ENCODE measurements around the gene OR51T1. TPM values are rescaled to one million over a fixed set of nuclear protein-coding genes. Genes with fewer than 3 reads are reported as not detected.

The OR51T1 gene, protein sequence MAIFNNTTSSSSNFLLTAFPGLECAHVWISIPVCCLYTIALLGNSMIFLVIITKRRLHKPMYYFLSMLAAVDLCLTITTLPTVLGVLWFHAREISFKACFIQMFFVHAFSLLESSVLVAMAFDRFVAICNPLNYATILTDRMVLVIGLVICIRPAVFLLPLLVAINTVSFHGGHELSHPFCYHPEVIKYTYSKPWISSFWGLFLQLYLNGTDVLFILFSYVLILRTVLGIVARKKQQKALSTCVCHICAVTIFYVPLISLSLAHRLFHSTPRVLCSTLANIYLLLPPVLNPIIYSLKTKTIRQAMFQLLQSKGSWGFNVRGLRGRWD
- not detected in 5 replicates for total RNA-seq (2022; extraction: Qiagen RNA extraction; ENCODE audit: low read depth)

GRCh38 chr11:4881860-4882500 lies at the start of gene OR51T1:
TSS of gene OR51T1 (plus strand) at chr11:4881900. CDS start at chr11:4881900, 0 bp downstream.

GRCh38 chr11:4848908-4849532 lies 32.7 kb upstream of the OR51T1 start, which contains the start of gene OR51S1:
TSS of gene OR51S1 (minus strand) at chr11:4849208. CDS start at chr11:4849208, 0 bp downstream.

GRCh38 chr11:4903484-4903883 lies 21.8 kb downstream of the OR51T1 start, which contains the start of gene OR51A7:
TSS of gene OR51A7 (plus strand) at chr11:4903783. CDS start at chr11:4907370, 3,587 bp downstream.

GRCh38 chr11:4919250-4919649 lies 37.5 kb downstream of the OR51T1 start, which contains the start of gene OR51G2:
TSS of gene OR51G2 (minus strand) at chr11:4919350. CDS start at chr11:4915663, 3,687 bp downstream.

GRCh38 chr11:4924239-4924638 lies 42.5 kb downstream of the OR51T1 start, which contains the start of gene OR51G1:
TSS of gene OR51G1 (minus strand) at chr11:4924339. CDS start at chr11:4924339, 0 bp downstream.

Other genes starting within 250 kb of the OR51T1 start
- not detected in 5 replicates for gene OR51D1, start 244.4 kb upstream of the OR51T1 start, total RNA-seq (2022; extraction: Qiagen RNA extraction; ENCODE audit: low read depth)
- not detected in 5 replicates for gene OR51E1, start 237.9 kb upstream of the OR51T1 start, total RNA-seq (2022; extraction: Qiagen RNA extraction; ENCODE audit: low read depth)
- not detected in 5 replicates for gene OR51E2, start 184.0 kb upstream of the OR51T1 start, total RNA-seq (2022; extraction: Qiagen RNA extraction; ENCODE audit: low read depth)
- not detected in 5 replicates for gene MMP26, start 177.1 kb upstream of the OR51T1 start, total RNA-seq (2022; extraction: Qiagen RNA extraction; ENCODE audit: low read depth)
- not detected in 5 replicates for gene OR51F1, start 112.0 kb upstream of the OR51T1 start, total RNA-seq (2022; extraction: Qiagen RNA extraction; ENCODE audit: low read depth)
- not detected in 5 replicates for gene OR52R1, start 77.5 kb upstream of the OR51T1 start, total RNA-seq (2022; extraction: Qiagen RNA extraction; ENCODE audit: low read depth)
- not detected in 5 replicates for gene OR51F2, start 60.6 kb upstream of the OR51T1 start, total RNA-seq (2022; extraction: Qiagen RNA extraction; ENCODE audit: low read depth)
- gene OR51S1, start 32.7 kb upstream of the OR51T1 start, total RNA-seq (2022; extraction: Qiagen RNA extraction; ENCODE audit: low read depth): not detected in 5 replicates
- not detected in 5 replicates for gene OR51A7, start 21.9 kb downstream of the OR51T1 start, total RNA-seq (2022; extraction: Qiagen RNA extraction; ENCODE audit: low read depth)
- gene OR51G2, start 37.5 kb downstream of the OR51T1 start, total RNA-seq (2022; extraction: Qiagen RNA extraction; ENCODE audit: low read depth): not detected in 5 replicates
- not detected in 5 replicates for gene OR51G1, start 42.4 kb downstream of the OR51T1 start, total RNA-seq (2022; extraction: Qiagen RNA extraction; ENCODE audit: low read depth)
- not detected in 5 replicates for gene OR51A4, start 65.7 kb downstream of the OR51T1 start, total RNA-seq (2022; extraction: Qiagen RNA extraction; ENCODE audit: low read depth)
- not detected in 5 replicates for gene OR51A2, start 73.8 kb downstream of the OR51T1 start, total RNA-seq (2022; extraction: Qiagen RNA extraction; ENCODE audit: low read depth)
- gene OR51L1, start 113.0 kb downstream of the OR51T1 start, total RNA-seq (2022; extraction: Qiagen RNA extraction; ENCODE audit: low read depth): not detected in 5 replicates
- not detected in 5 replicates for gene OR52J3, start 164.6 kb downstream of the OR51T1 start, total RNA-seq (2022; extraction: Qiagen RNA extraction; ENCODE audit: low read depth)
- gene OR52E2, start 177.7 kb downstream of the OR51T1 start, total RNA-seq (2022; extraction: Qiagen RNA extraction; ENCODE audit: low read depth): not detected in 5 replicates
- not detected in 5 replicates for gene OR52E1, start 187.7 kb downstream of the OR51T1 start, total RNA-seq (2022; extraction: Qiagen RNA extraction; ENCODE audit: low read depth)

Measured in A549 treated with ZK216348 at 1 μM for 4 hours (cell line).